Esophagus muscularis mucosa (tissue), 4 donors: Measurements from ENCODE around the gene HOXC5.

ENCODE experiments used
- CTCF ChIP-seq, 3 experiments: fragments of 200-600 bp in 2 of 3; fragments of 450-650 bp in 1 of 3; sonication (generic) in 2 of 3; IDR thresholded peaks; one replicate each; pipeline ENCODE4 v1.5.1; 2017 to 2019; ENCODE audit warnings: antibody characterized with exemption in 3 of 3, mild to moderate bottlenecking in 2 of 3, moderate library complexity in 1 of 3
- EP300 ChIP-seq: sonication (generic); formaldehyde crosslinking; IDR thresholded peaks from one replicate; pipeline ENCODE4 v1.6.1; 2017; ENCODE audit warnings: antibody characterized with exemption
- POLR2AphosphoS5 ChIP-seq, 2 donors: sonication (generic); formaldehyde crosslinking; IDR thresholded peaks; one replicate each; pipeline ENCODE4 v1.6.1; 2017; ENCODE audit warnings: antibody characterized with exemption in 2 of 2

GRCh38 chr12:54059668-54060067, 26.8 kb downstream of the HOXC5 start:
- no peak for TF ChIP-seq EP300
- no peak for TF ChIP-seq CTCF (IDR thresholded peaks at IDR 0.05)
- no peak for TF ChIP-seq POLR2AphosphoS5 (IDR thresholded peaks at IDR 0.05)
